H9 (cell line): ENCODE results near the gene FPR2. TPM values are rescaled to one million over a fixed set of nuclear protein-coding genes. Genes with fewer than 3 reads are reported as not detected.

ENCODE experiments used
- DNase-seq: peaks from one replicate; pipeline ENCODE4 v3.0.0-alpha.2; 2017
- H2AFZ ChIP-seq: one replicate; pipeline ENCODE4 v1.6.1; 2013; ENCODE audit warnings: mild to moderate bottlenecking, low read length, control low read depth, moderate library complexity
- H2AK5ac ChIP-seq: 2 replicates; pipeline ENCODE4 v1.6.1; 2013; ENCODE audit warnings: low read length, control low read depth, mixed read lengths; ENCODE audit not compliant: insufficient read length
- H2BK120ac ChIP-seq: one replicate; pipeline ENCODE4 v1.6.1; 2013; ENCODE audit warnings: low read depth, mild to moderate bottlenecking, low read length, control low read depth, inconsistent platforms; ENCODE audit not compliant: poor library complexity, severe bottlenecking
- H2BK12ac ChIP-seq: 2 replicates; pipeline ENCODE4 v1.6.1; 2013; ENCODE audit warnings: low read length, control low read depth, mixed read lengths, low read depth; ENCODE audit not compliant: insufficient read length
- H2BK15ac ChIP-seq: 2 replicates; pipeline ENCODE4 v1.6.1; 2013; ENCODE audit warnings: low read depth, low read length, control low read depth
- H2BK20ac ChIP-seq: one replicate; pipeline ENCODE4 v1.6.1; 2013; ENCODE audit warnings: low read depth, mild to moderate bottlenecking, low read length, control low read depth, inconsistent platforms; ENCODE audit not compliant: poor library complexity, severe bottlenecking
- H2BK5ac ChIP-seq: 2 replicates; pipeline ENCODE4 v1.6.1; 2013; ENCODE audit warnings: low read length, control low read depth, mixed read lengths; ENCODE audit not compliant: insufficient read length
- H3K14ac ChIP-seq: 2 replicates; pipeline ENCODE4 v1.6.1; 2013; ENCODE audit warnings: low read length, control low read depth; ENCODE audit not compliant: insufficient read depth
- H3K18ac ChIP-seq: 2 replicates; pipeline ENCODE4 v1.6.1; 2013; ENCODE audit warnings: low read depth, mild to moderate bottlenecking, mixed read lengths, low read length, control low read depth; ENCODE audit not compliant: insufficient read length
- H3K23ac ChIP-seq: 2 replicates; pipeline ENCODE4 v1.6.1; 2013; ENCODE audit warnings: low read length, control low read depth, mixed read lengths, low read depth; ENCODE audit not compliant: insufficient read length
- H3K23me2 ChIP-seq: 2 replicates; pipeline ENCODE4 v1.6.1; 2013; ENCODE audit warnings: low read depth, mild to moderate bottlenecking, mixed read lengths, low read length, control low read depth; ENCODE audit not compliant: insufficient read length, poor library complexity, severe bottlenecking
- H3K27ac ChIP-seq: 2 replicates; pipeline ENCODE4 v1.5.1; 2013; ENCODE audit warnings: low read length, control low read depth, mixed read lengths, low read depth; ENCODE audit not compliant: insufficient read length
- H3K27me3 ChIP-seq: 2 replicates; pipeline ENCODE4 v1.6.1; 2013; ENCODE audit warnings: low read length, control low read depth, inconsistent platforms; ENCODE audit not compliant: insufficient read depth
- H3K4ac ChIP-seq: 2 replicates; pipeline ENCODE4 v1.6.1; 2013; ENCODE audit warnings: low read depth, mild to moderate bottlenecking, control low read depth, inconsistent platforms, low read length, moderate library complexity
- H3K4me1 ChIP-seq: 2 replicates; pipeline ENCODE4 v1.6.1; 2013; ENCODE audit warnings: low read length, control low read depth, inconsistent platforms; ENCODE audit not compliant: insufficient read depth
- H3K4me2 ChIP-seq: 2 replicates; pipeline ENCODE4 v1.6.1; 2013; ENCODE audit warnings: low read length, control low read depth, mixed read lengths; ENCODE audit not compliant: insufficient read length, insufficient read depth
- H3K56ac ChIP-seq: 2 replicates; pipeline ENCODE4 v1.6.1; 2013; ENCODE audit warnings: low read depth, mild to moderate bottlenecking, mixed read lengths, low read length, control low read depth; ENCODE audit not compliant: insufficient read length
- H3K79me1 ChIP-seq: 2 replicates; pipeline ENCODE4 v1.6.1; 2013; ENCODE audit warnings: low read depth, mild to moderate bottlenecking, moderate library complexity, low read length, control low read depth, inconsistent platforms; ENCODE audit not compliant: insufficient read depth, poor library complexity, severe bottlenecking
- H3K79me2 ChIP-seq: 2 replicates; pipeline ENCODE4 v1.6.1; 2013; ENCODE audit warnings: low read length, control low read depth, inconsistent platforms; ENCODE audit not compliant: insufficient read depth
- H3K9ac ChIP-seq: 2 replicates; pipeline ENCODE4 v1.6.1; 2013; ENCODE audit warnings: low read length, control low read depth, mixed read lengths; ENCODE audit not compliant: insufficient read length; ENCODE audit errors: extremely low read depth
- H3K9me3 ChIP-seq: one replicate; pipeline ENCODE4 v1.6.1; 2013; ENCODE audit warnings: low read depth, low read length, inconsistent platforms; ENCODE audit not compliant: control insufficient read depth
- H3T11ph ChIP-seq: one replicate; pipeline ENCODE4 v1.6.1; 2013; ENCODE audit warnings: mild to moderate bottlenecking, low read length, control low read depth, inconsistent platforms
- H4K20me1 ChIP-seq: one replicate; pipeline ENCODE4 v1.6.1; 2013; ENCODE audit not compliant: control insufficient read depth, insufficient read length, insufficient read depth
- H4K5ac ChIP-seq: 2 replicates; pipeline ENCODE4 v1.6.1; 2013; ENCODE audit warnings: low read depth, mild to moderate bottlenecking, mixed read lengths, low read length, control low read depth; ENCODE audit not compliant: insufficient read length
- H4K8ac ChIP-seq: replicated peaks from 2 replicates; pipeline ENCODE4 v1.6.1; 2013; ENCODE audit warnings: low read length, control low read depth, mixed read lengths, low read depth; ENCODE audit not compliant: insufficient read length
- H4K91ac ChIP-seq: 2 replicates; pipeline ENCODE4 v1.6.1; 2013; ENCODE audit warnings: low read depth, mild to moderate bottlenecking, moderate library complexity, mixed read lengths, low read length, control low read depth; ENCODE audit not compliant: insufficient read length
- H3K27ac Mint-ChIP-seq, 3 experiments: 2 replicates in 2 of 3; 3 replicates in 1 of 3; pipeline ENCODE4 v1.8.0; 2020 to 2021; ENCODE audit warnings: mixed read lengths in 3 of 3, mild to moderate bottlenecking in 1 of 3, moderate library complexity in 1 of 3
- H3K27me3 Mint-ChIP-seq: 2 replicates; pipeline ENCODE4 v1.8.0; 2021; ENCODE audit warnings: low read depth, mild to moderate bottlenecking, moderate library complexity, mixed read lengths
- H3K36me3 Mint-ChIP-seq, 3 experiments: 2 replicates in 2 of 3; 3 replicates in 1 of 3; pipeline ENCODE4 v1.8.0; 2020 to 2021; ENCODE audit warnings: low read depth in 3 of 3, mixed read lengths in 3 of 3; ENCODE audit not compliant: insufficient read depth in 1 of 3
- H3K4me1 Mint-ChIP-seq, 2 experiments: 2 replicates each; pipeline ENCODE4 v1.8.0; 2020; ENCODE audit warnings: mixed read lengths in 2 of 2
- H3K4me3 Mint-ChIP-seq, 2 experiments: 2 replicates in 1 of 2; 3 replicates in 1 of 2; pipeline ENCODE4 v1.8.0; 2020 to 2021; ENCODE audit warnings: mild to moderate bottlenecking in 2 of 2, mixed read lengths in 2 of 2, moderate library complexity in 1 of 2
- H3K9me3 Mint-ChIP-seq, 2 experiments: 2 replicates in 1 of 2; 3 replicates in 1 of 2; pipeline ENCODE4 v1.8.0; 2020; ENCODE audit warnings: mild to moderate bottlenecking in 2 of 2, mixed read lengths in 2 of 2, moderate library complexity in 1 of 2
- CTCF ChIP-seq: fragments of 200-600 bp; sonication (generic); conservative IDR thresholded peaks from 3 replicates; pipeline ENCODE4 v1.8.0; 2021; ENCODE audit warnings: antibody characterized with exemption, mild to moderate bottlenecking
- WGBS: extraction: QIAGEN DNeasy Blood & Tissue Kit; methylation state at CpG from one replicate; pipeline ENCODE4 v1.1.7; 2013; ENCODE audit warnings: missing lambda C conversion rate, low lambda C conversion rate, mixed read lengths; ENCODE audit not compliant: insufficient read length; ENCODE audit errors: extremely low coverage; 5-methylcytosine and 5-hydroxymethylcytosine counted together
- total RNA-seq: library from RNA; stranded (reverse); gene quantifications from 2 replicates; pipeline ENCODE4 v1.2.1, GENCODE V29; 2021

FPR2 gene
- total RNA-seq, 1 experiment from 2014 or later = not detected

- H2BK15ac ChIP-seq = no peak overlapping the region
- H3K27ac Mint-ChIP-seq = no peak overlapping the region
- H2AFZ ChIP-seq = no peak overlapping the region
- no peak overlapping the region for H2BK20ac ChIP-seq
- WGBS = no CpG with 5 or more reads among the region's 5 CpGs
- no peaks in the 10 kb centered on the region for H4K20me1 ChIP-seq
- no peak for TF ChIP-seq CTCF
- H2BK120ac ChIP-seq = no peak overlapping the region
- no peak overlapping the region for H2BK12ac ChIP-seq
- no peaks in the 10 kb centered on the region for H3K27me3 ChIP-seq
- no peak overlapping the region for H3K4ac ChIP-seq
- peaks cover 9% of the 10 kb centered on the region for H3K27me3 Mint-ChIP-seq
- H3K4me1 Mint-ChIP-seq = no peaks in the 10 kb centered on the region
- H3K9ac ChIP-seq = no peak overlapping the region
- no peak overlapping the region for H4K91ac ChIP-seq
- H3K36me3 Mint-ChIP-seq = peaks cover 0 to 15% (median 8%) of the 10 kb centered on the region in 3 experiments; a peak in 3 of 7 replicates
- H2AK5ac ChIP-seq = no peak overlapping the region
- peaks cover 82 to 90% of the 10 kb centered on the region in 2 experiments for H3K9me3 Mint-ChIP-seq
- no peak overlapping the region for H4K5ac ChIP-seq
- no peak overlapping the region for H3K18ac ChIP-seq
- H3T11ph ChIP-seq = no peak overlapping the region
- no peak overlapping the region for H3K23ac ChIP-seq
- H3K4me1 ChIP-seq = no peaks in the 10 kb centered on the region
- no peak overlapping the region for H3K4me2 ChIP-seq
- H2BK5ac ChIP-seq = no peak overlapping the region
- no peaks in the 10 kb centered on the region for H3K79me1 ChIP-seq
- no peaks in the 10 kb centered on the region for H3K79me2 ChIP-seq
- H3K4me3 Mint-ChIP-seq = no peak overlapping the region
- H4K8ac ChIP-seq = no peak overlapping the region
- H3K23me2 ChIP-seq = no peaks in the 10 kb centered on the region
- no peak overlapping the region for H3K56ac ChIP-seq
- DNase-seq = no peak
- no peaks in the 10 kb centered on the region for H3K9me3 ChIP-seq
- no peak overlapping the region for H3K14ac ChIP-seq
- H3K27ac ChIP-seq = no peak overlapping the region
These were observed 36.5 kb downstream of the FPR2 start for GRCh38 chr19:51797480-51797879.
